Measurements from ENCODE around the gene CD8A.

CD8A gene

DNA sequence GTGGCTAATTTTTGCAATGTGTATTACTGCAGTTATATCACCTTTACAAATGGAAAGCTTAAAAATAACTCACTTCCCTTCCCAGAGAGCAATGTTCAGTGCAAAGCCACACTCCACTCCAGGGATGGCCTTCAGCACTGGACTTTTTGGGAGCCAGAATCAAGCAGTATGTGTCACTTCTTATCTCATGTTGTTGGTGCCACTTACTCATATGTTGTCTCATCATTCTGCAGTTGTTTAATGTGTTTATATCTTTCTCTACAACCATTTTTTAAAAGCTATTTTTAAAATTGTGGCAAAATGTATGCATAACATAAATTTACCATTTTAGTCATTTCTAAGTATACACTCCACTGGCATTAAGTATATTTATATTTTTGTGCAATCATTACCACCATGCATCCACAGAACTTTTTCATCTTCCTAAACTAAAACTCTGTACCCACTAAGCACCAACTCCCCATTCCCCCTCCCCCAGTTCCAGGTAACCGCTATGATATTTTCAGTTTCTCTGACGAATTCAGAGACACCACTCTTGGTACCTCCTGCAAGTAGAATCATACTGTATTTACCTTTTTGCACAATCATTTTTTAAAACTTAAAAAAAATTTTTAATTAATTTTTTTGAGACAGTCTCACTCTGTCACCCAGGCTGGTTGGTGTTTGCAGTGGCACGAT is 32.1 kb upstream of the CD8A start:
- Mint-ChIP-seq H3K9me3 (peaks cover 6% of the 10 kb centered on the region), H3K27ac (no peak overlapping the region), H3K4me1 (peaks cover 2% of the 10 kb centered on the region), H3K36me3 (peaks cover 2% of the 10 kb centered on the region), H3K4me3 (no peak overlapping the region), H3K27me3 (peaks cover 4% of the 10 kb centered on the region)
- no peak for ATAC-seq (ENCODE audit: low read depth)
- DNase-seq (ENCODE audit: low spot score in 2 of 2) = no peak

DNA sequence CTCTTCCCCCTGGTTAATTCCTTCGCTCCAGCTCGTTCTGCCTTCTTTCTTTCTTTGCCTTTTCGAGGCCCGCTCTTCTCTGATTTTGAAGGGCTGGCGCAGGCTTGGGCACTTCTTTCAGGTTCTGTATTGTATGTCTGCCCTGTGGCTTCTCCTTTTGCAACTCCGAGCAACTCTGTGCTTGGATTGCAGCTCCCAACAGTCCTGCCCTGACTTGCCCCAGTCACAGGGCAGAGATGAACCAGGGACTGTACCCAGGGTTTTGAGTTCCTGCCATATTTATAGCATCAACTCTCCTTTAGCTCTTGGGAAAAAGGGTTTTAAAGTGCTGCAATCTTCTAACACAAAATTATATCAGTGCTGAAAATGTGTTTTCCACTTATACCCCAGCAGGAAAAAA is 31.1 kb upstream of the CD8A start:
- H3K4me1 Mint-ChIP-seq = peaks cover 2% of the 10 kb centered on the region
- ATAC-seq (ENCODE audit: low read depth) (no peak), DNase-seq (ENCODE audit: low spot score in 2 of 2) (no peak)
- H3K27ac Mint-ChIP-seq = no peak overlapping the region
- peaks cover 6% of the 10 kb centered on the region for H3K9me3 Mint-ChIP-seq
- no peak overlapping the region for H3K4me3 Mint-ChIP-seq
- H3K27me3 Mint-ChIP-seq = peaks cover 4% of the 10 kb centered on the region
- peaks cover 2% of the 10 kb centered on the region for H3K36me3 Mint-ChIP-seq

DNA sequence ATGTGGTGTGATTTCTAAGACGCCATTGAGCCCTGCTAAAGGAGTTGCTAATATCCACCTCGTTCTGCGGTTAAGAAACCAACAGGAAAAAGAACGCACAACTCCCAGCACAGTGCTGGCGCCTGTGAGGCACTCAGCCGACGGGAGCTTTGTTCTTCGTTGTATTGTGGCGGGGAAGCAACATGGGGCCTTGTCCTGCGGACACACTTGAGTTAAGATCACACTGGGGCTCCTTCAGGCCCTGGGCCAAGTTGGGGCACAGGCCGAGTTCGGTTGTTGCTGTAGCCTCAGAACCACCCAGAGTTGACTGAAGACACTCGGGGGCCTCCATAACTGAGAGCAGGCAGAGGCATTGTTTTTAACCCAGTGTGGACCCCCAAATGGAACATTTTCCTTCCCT is 30.6 kb upstream of the CD8A start:
- peaks cover 6% of the 10 kb centered on the region for H3K9me3 Mint-ChIP-seq
- no peak for DNase-seq (ENCODE audit: low spot score in 2 of 2)
- ATAC-seq (ENCODE audit: low read depth) = no peak
- no peak overlapping the region for H3K27ac Mint-ChIP-seq
- H3K36me3 Mint-ChIP-seq = peaks cover 2% of the 10 kb centered on the region
- H3K4me1 Mint-ChIP-seq = peaks cover 2% of the 10 kb centered on the region
- H3K27me3 Mint-ChIP-seq = peaks cover 4% of the 10 kb centered on the region
- no peak overlapping the region for H3K4me3 Mint-ChIP-seq

DNA sequence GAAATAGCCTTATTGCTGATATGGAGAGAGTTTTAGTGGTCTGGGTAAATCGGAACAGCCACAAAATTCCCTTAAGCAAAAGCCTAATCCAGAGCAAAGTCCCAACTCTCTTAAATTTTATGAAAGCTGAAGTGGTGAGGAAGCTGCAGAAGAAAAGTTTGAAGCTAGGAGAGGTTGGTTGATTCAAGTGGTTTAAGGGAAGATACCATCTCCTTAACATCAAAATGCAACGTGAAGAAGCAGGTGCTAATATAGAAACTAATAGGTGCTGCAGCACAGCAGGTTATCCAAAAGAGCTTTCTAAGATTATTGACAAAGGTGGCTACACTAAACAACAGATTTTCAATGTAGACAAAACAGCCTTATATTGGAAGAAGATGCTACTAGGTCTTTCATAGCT is 28.2 kb upstream of the CD8A start:
- Mint-ChIP-seq H3K27me3 (peaks cover 4% of the 10 kb centered on the region), H3K27ac (no peak overlapping the region), H3K4me3 (no peak overlapping the region), H3K4me1 (peaks cover 2% of the 10 kb centered on the region), H3K36me3 (peaks cover 2% of the 10 kb centered on the region), H3K9me3 (peaks cover 6% of the 10 kb centered on the region)
- no peak for ATAC-seq (ENCODE audit: low read depth)
- no peak for DNase-seq (ENCODE audit: low spot score in 2 of 2)

DNA sequence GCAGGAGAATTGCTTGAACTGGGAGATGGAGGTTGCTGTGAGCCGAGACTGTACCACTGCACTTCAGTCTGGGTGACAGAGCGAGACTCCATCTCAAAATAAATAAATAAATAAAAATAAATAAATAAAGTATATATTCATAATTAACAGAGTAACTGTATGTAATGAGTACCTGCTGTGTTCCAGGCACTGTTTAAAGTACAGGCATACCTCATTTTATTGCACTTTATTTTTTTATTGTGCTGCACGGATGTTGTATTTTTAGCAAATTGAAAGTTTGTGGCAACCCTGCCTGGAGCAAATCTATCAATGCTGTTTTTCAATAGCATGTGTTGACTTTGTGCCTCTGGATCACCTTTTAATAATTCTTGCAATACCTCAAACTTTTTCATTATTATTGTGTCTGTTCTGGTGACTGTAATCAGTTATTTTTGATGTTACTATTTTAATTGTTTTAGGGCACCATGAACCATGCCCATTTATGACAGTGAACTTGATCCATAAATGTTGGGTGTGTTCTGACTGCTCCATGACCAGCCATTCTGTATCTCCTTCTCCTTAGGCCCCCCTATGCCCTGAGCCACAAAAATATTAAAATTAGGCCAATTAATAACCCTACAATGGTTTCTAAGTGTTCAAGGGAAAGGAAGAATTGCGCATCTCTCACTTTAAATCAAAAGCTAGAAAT is 27.5 kb upstream of the CD8A start:
- peaks cover 2% of the 10 kb centered on the region for H3K36me3 Mint-ChIP-seq
- no peak overlapping the region for H3K4me3 Mint-ChIP-seq
- H3K27me3 Mint-ChIP-seq = peaks cover 2% of the 10 kb centered on the region
- peaks cover 3% of the 10 kb centered on the region for H3K9me3 Mint-ChIP-seq
- no peak overlapping the region for H3K27ac Mint-ChIP-seq
- H3K4me1 Mint-ChIP-seq = peaks cover 2% of the 10 kb centered on the region
- DNase-seq (ENCODE audit: low spot score in 2 of 2) (no peak), ATAC-seq (ENCODE audit: low read depth) (no peak)

DNA sequence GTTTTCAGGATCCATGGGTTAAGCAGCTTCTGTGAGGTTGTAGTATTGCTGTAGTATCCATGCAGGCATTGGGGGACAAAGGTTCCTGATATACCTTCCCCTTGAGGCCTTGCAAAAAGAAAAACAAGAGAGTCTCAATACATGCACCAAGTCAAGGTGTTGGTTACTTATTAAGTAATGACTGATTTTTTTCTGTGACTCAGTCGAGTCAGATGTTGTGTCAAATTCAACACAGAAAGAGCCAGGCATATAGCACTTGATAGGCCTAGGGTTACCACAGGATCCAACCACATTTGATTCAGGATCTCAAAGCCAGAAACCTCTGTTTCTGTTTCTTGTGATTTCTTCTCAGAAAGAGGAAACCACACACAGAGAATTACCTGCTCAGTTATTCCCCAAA is 24.9 kb upstream of the CD8A start:
- Mint-ChIP-seq H3K27ac (no peak overlapping the region), H3K27me3 (peaks cover 6% of the 10 kb centered on the region), H3K4me3 (no peak overlapping the region), H3K36me3 (no peaks in the 10 kb centered on the region), H3K4me1 (no peaks in the 10 kb centered on the region), H3K9me3 (no peaks in the 10 kb centered on the region)
- DNase-seq (ENCODE audit: low spot score in 2 of 2) = no peak
- ATAC-seq (ENCODE audit: low read depth) = no peak

DNA sequence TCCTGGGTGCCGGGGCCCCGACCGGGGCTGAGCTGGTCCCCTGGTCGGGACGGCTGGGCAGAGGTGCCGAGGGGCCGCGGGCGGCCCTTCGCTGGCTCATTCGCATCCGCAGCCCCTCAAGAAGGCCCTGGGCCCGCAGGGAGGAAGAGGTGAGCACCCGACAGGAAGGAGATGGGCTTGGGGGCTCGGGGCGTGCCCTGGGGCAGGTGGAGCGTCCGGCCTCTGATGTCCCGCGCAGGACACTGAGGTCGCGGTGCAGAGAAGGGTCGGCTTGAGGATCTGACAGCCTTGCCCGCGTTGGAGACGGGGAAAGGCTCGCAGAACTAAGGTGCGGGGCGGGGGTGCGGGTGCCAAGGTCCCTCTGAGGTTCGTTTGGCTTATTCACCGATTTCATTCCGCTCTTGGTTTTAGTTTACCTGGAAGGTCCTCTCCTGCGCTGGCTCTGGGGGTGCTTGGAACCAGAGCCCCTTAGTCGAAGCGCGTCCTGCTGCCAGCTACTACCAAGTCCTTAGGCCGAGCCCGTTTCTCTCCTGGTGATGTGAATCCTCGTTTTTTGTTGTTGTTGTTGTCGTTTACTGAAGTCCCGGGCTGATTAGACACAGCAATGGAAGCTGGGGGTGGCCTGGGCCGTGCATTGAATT is 18.9 kb upstream of the CD8A start:
- H3K4me1 Mint-ChIP-seq = peaks cover 14% of the 10 kb centered on the region
- H3K9me3 Mint-ChIP-seq = no peaks in the 10 kb centered on the region
- peak overlapping the region; percentile 18 for H3K4me3 Mint-ChIP-seq
- H3K27me3 Mint-ChIP-seq = peaks cover 14% of the 10 kb centered on the region
- peak in 1 of 2 donors; percentile 16 for DNase-seq (ENCODE audit: low spot score in 2 of 2)
- no peak overlapping the region for H3K27ac Mint-ChIP-seq
- ATAC-seq (ENCODE audit: low read depth) = no peak
- H3K36me3 Mint-ChIP-seq = no peaks in the 10 kb centered on the region

DNA sequence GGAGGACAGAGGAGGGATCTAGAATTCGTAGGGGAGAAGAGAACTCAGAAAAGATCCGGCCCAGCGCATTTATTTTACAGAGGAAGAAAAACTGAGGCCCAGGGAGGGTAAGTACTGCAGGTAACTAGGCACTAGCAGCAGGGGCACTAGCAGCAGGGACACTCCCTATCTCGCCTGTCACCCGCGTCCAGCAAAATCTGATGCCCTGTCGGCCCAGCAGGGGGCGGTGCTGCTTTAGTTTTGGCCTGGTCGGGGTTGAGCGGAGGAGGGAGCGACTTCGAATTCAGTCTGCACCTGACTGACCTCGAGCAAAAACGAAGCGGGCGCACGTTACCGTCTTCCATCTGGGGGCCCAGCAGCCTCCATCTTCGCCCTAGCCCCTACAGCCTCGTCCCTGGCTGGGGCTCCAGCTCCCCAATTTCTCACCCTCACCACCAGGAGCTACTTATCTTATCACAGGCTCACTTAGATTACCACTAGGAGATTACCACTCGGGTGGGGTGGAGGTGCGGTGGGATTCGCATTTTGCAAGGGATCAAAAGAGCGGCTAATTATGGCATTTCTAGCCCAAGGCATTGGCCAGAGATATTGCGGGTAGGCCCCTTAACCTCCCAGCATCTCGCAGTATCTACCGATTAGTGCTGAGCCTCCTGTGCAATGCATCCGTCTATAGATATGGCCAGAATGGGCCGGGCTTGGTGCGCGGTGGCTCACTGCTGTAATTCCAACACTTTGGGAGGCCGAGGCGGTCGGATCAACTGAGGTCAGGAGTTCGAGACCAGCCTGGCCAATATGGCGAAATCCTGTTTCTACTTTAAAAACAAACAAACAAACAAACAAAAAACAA is 17.8 kb upstream of the CD8A start:
- peak; percentile 91 for ATAC-seq (ENCODE audit: low read depth)
- no peaks in the 10 kb centered on the region for H3K9me3 Mint-ChIP-seq
- peak overlapping the region; percentile 90 for H3K4me3 Mint-ChIP-seq
- H3K27ac Mint-ChIP-seq = no peak overlapping the region
- no peaks in the 10 kb centered on the region for H3K36me3 Mint-ChIP-seq
- peaks cover 14% of the 10 kb centered on the region for H3K4me1 Mint-ChIP-seq
- DNase-seq (ENCODE audit: low spot score in 2 of 2) = peak; percentile 91 to 93
- H3K27me3 Mint-ChIP-seq = peaks cover 13% of the 10 kb centered on the region

DNA sequence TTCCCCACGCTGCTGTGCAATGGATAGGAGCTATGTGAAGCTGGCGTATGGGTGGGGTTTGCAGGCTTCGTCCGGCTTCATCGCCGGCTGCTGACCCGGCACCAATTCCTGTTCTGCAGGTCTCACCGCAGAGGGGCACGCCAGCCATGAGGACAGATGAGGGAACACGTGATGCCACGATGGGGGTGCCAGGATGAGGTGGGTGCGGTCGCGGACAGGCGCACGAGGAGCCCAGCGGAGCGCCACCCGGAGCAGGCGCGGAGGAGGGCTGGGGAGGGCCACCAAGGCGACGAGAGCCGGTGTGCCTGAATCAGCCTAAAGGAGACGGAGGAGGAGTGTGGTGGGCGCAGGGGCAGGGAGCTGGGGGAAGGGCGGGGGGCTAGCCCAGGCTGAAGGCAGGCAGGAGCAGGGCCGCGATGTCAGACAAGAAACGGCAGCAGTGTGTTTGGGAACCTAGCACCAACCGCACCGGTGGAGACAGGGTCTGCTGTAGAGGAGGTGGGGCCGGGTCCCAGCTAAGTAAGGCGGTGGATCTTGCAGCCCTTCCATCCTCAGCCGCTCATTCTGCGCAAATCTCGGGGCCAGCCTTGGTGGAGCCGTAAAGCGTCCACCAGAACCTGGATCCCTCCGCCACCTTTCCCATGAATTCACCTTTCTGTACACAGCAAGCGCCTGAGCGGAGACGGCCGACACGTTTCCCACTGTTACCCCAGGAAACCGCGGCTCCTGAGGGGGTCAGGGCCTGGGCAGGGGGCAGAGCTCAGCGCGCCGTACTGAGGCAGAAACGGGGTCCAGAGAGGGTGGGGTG is 17.0 kb upstream of the CD8A start:
- peak overlapping the region; percentile 90 for H3K4me3 Mint-ChIP-seq
- H3K9me3 Mint-ChIP-seq = no peaks in the 10 kb centered on the region
- ATAC-seq (ENCODE audit: low read depth) (peak; percentile 40), DNase-seq (ENCODE audit: low spot score in 2 of 2) (peak in 1 of 2 donors; percentile 19)
- no peaks in the 10 kb centered on the region for H3K36me3 Mint-ChIP-seq
- peaks cover 14% of the 10 kb centered on the region for H3K4me1 Mint-ChIP-seq
- no peak overlapping the region for H3K27ac Mint-ChIP-seq
- peaks cover 12% of the 10 kb centered on the region for H3K27me3 Mint-ChIP-seq

DNA sequence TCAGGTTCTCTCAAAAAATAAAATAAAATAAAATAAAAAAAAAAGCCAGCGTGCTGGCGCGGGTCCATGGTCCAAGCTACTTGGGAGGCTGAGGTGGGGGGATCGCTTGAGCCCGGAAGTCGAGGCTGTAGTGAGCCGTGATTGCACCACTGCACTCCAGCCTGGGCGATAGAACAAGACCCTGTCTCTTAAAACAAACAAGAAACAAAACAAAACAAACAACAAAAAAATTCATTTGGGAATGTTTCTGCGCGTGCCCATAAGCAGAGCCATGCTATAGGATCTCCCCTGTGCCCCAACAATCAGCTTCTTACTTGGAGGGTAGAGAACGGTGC is 16.4 kb upstream of the CD8A start:
- Mint-ChIP-seq H3K36me3 (no peaks in the 10 kb centered on the region), H3K4me3 (peak overlapping the region; percentile 90), H3K27ac (no peak overlapping the region), H3K27me3 (peaks cover 11% of the 10 kb centered on the region), H3K4me1 (peaks cover 14% of the 10 kb centered on the region), H3K9me3 (no peaks in the 10 kb centered on the region)
- DNase-seq (ENCODE audit: low spot score in 2 of 2) = no peak
- ATAC-seq (ENCODE audit: low read depth) = no peak

DNA sequence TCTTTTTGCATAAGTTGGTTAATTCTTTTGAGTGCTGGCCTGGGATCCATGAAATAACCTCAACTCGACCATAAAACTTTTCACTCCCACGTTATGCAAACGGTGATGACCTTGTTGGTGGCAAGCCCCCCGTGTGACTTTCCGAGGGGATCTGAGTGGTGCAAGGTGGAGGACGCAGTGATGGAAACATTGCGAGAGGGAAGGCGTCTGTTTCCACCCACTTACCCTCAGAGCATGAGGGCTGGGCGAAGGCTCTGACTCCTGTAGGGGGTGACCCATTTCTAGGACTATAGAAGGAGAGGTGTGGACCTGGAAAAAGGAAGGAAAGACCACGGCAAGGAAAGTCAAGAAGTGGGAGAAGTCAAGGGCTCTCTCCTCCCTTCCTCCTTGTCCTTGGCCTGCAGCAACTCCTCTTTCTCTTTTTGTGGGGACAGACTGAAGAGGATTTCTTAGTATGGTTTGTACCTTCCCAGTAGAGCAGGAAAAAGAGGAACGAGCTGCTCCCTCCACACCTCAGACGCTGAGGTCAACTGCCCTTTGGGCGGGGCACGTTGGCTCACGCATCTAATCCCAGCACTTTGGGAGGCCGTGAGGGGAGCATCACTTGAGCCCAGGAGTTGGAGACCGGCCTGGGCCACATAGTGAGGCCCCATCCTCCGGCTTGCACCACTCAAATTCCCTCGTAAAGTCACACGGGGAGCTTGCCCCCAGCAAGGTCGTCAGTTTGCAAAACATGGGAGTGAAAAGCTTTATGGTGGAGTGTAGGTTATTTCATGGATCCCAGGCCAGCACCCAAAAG is 15.5 kb upstream of the CD8A start:
- no peak for ATAC-seq (ENCODE audit: low read depth)
- DNase-seq (ENCODE audit: low spot score in 2 of 2) = no peak
- no peak overlapping the region for H3K4me3 Mint-ChIP-seq
- H3K4me1 Mint-ChIP-seq = peaks cover 14% of the 10 kb centered on the region
- H3K9me3 Mint-ChIP-seq = no peaks in the 10 kb centered on the region
- H3K27ac Mint-ChIP-seq = no peak overlapping the region
- H3K27me3 Mint-ChIP-seq = peaks cover 8% of the 10 kb centered on the region
- no peaks in the 10 kb centered on the region for H3K36me3 Mint-ChIP-seq

DNA sequence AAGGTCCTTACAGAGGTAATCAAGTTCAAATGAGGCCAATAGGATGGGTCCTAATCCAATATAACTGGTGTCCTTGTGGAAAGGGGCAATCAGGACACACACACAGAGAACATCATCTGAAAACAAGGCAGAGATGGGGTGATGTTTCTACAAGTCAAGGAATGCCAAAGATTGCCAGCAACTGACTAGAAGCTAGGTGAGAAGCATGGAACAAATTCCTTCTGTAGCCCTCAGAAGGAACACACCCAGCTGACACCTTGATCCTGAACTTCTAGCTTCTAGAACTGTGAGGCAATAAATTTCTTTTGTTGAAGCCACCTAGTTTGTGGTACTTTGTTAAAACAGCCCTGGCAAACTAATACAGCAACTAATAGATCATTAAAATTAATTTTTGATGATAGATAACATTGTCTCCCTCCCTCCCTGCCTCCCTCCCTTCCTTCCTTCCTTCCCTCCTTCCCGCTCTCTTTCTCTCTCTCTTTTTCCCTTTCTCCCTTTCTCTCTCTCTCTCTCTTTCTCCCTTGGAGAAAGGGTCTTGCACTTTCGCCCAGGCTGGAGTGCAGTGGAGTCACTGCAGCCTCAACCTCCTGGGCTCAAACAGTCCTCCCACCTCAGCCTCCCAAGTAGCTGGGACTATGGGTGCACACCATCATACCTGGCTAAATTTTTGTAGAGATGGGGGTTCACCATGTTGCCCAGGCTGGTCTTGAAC is 10.3 kb upstream of the CD8A start:
- DNase-seq (ENCODE audit: low spot score in 2 of 2) = no peak
- Mint-ChIP-seq H3K4me3 (no peak overlapping the region), H3K4me1 (no peaks in the 10 kb centered on the region), H3K9me3 (peaks cover 10% of the 10 kb centered on the region), H3K27ac (no peak overlapping the region), H3K36me3 (peaks cover 9% of the 10 kb centered on the region), H3K27me3 (peaks cover 4% of the 10 kb centered on the region)
- ATAC-seq (ENCODE audit: low read depth) = no peak

All from memory B cell (primary cell).